ENCODE results near the gene TTC39B. TPM values are rescaled to one million over a fixed set of nuclear protein-coding genes. Genes with fewer than 3 reads are reported as not detected.

TTC39B gene
- total RNA-seq, 6 donors from 2014 or later: 16.7 to 35.7 (median 29.9) TPM

- Histone ChIP-seq H3K4me3 (no peak overlapping the region), H3K27ac (no peak overlapping the region), H3K36me3 (no peaks in the 10 kb centered on the region), H3K27me3 (no peaks in the 10 kb centered on the region), H3K9me3 (no peaks in the 10 kb centered on the region), H3K4me1 (peaks cover 0 to 9% (median 4%) of the 10 kb centered on the region in 4 donors)
- no peak for DNase-seq
- 91 to 93% methylated on average over 3 of the region's 3 CpGs for WGBS, 2 donors
- ATAC-seq (ENCODE audit: low FRiP score in 2 of 2): no peak
- TF ChIP-seq EP300 (IDR thresholded peaks at IDR 0.05) (no peak), POLR2AphosphoS5 (IDR thresholded peaks at IDR 0.05) (no peak), CTCF (IDR thresholded peaks at IDR 0.05) (no peak), POLR2A (IDR thresholded peaks at IDR 0.05) (no peak)
Observed at GRCh38 chr9:15268317-15268716, 38.7 kb downstream of the TTC39B start.

- no peaks in the 10 kb centered on the region for H3K9me3 ChIP-seq
- ATAC-seq (ENCODE audit: low FRiP score in 2 of 2): no peak
- 82 to 93% methylated on average over 1 of the region's 1 CpG for WGBS, 2 donors
- no peak overlapping the region for H3K4me3 ChIP-seq
- DNase-seq: no peak
- no peaks in the 10 kb centered on the region for H3K27me3 ChIP-seq
- H3K36me3 ChIP-seq: no peaks in the 10 kb centered on the region
- TF ChIP-seq POLR2A (IDR thresholded peaks at IDR 0.05) (no peak), POLR2AphosphoS5 (IDR thresholded peaks at IDR 0.05) (no peak), EP300 (IDR thresholded peaks at IDR 0.05) (no peak), CTCF (IDR thresholded peaks at IDR 0.05) (no peak)
- no peaks in the 10 kb centered on the region for H3K4me1 ChIP-seq
- H3K27ac ChIP-seq: no peak overlapping the region
Observed at GRCh38 chr9:15264918-15265317, 42.1 kb downstream of the TTC39B start.

GRCh38 chr9:15262581-15262980, 44.4 kb downstream of the TTC39B start:
- Histone ChIP-seq H3K4me3 (no peak overlapping the region), H3K27me3 (no peaks in the 10 kb centered on the region), H3K9me3 (no peaks in the 10 kb centered on the region), H3K27ac (no peak overlapping the region), H3K4me1 (no peaks in the 10 kb centered on the region), H3K36me3 (no peaks in the 10 kb centered on the region)
- 93% methylated on average over 1 of the region's 1 CpG for WGBS, 2 donors
- no peak for DNase-seq
- no peak for ATAC-seq (ENCODE audit: low FRiP score in 2 of 2)
- TF ChIP-seq POLR2AphosphoS5 (IDR thresholded peaks at IDR 0.05): no peak
- TF ChIP-seq POLR2A (IDR thresholded peaks at IDR 0.05): no peak
- TF ChIP-seq CTCF (IDR thresholded peaks at IDR 0.05): no peak
- TF ChIP-seq EP300 (IDR thresholded peaks at IDR 0.05): no peak

- DNase-seq (no peak), ATAC-seq (ENCODE audit: low FRiP score in 2 of 2) (no peak)
- Histone ChIP-seq H3K36me3 (no peaks in the 10 kb centered on the region), H3K27ac (no peak overlapping the region), H3K4me3 (no peak overlapping the region), H3K27me3 (no peaks in the 10 kb centered on the region), H3K9me3 (no peaks in the 10 kb centered on the region), H3K4me1 (peaks cover 0 to 5% (median 0%) of the 10 kb centered on the region in 4 donors)
- WGBS, 2 donors: 72 to 94% methylated on average over 4 of the region's 4 CpGs
- TF ChIP-seq POLR2A (IDR thresholded peaks at IDR 0.05) (no peak), POLR2AphosphoS5 (IDR thresholded peaks at IDR 0.05) (no peak), EP300 (IDR thresholded peaks at IDR 0.05) (no peak), CTCF (IDR thresholded peaks at IDR 0.05) (no peak)
Observed at GRCh38 chr9:15256426-15256825, 50.6 kb downstream of the TTC39B start.

- Histone ChIP-seq H3K36me3 (no peaks in the 10 kb centered on the region), H3K27ac (no peak overlapping the region), H3K4me3 (no peak overlapping the region), H3K27me3 (no peaks in the 10 kb centered on the region), H3K9me3 (no peaks in the 10 kb centered on the region), H3K4me1 (peaks cover 0 to 8% (median 6%) of the 10 kb centered on the region in 4 donors)
- ATAC-seq (ENCODE audit: low FRiP score in 2 of 2): no peak
- no peak for TF ChIP-seq CTCF (IDR thresholded peaks at IDR 0.05)
- TF ChIP-seq POLR2A (IDR thresholded peaks at IDR 0.05): no peak
- no peak for TF ChIP-seq POLR2AphosphoS5 (IDR thresholded peaks at IDR 0.05)
- TF ChIP-seq EP300 (IDR thresholded peaks at IDR 0.05): no peak
- 56 to 83% methylated on average over 1 of the region's 1 CpG for WGBS, 2 donors
- DNase-seq: no peak
Observed at GRCh38 chr9:15253786-15254185, 53.2 kb downstream of the TTC39B start.
